GM18858 (cell line): Measurements from ENCODE around the gene ARL5B.

Experiments
- ATAC-seq: cut with Tn5 transposase; IDR thresholded peaks from one replicate; pipeline ENCODE4 v1.9.1; 2021; ENCODE audit not compliant: unreplicated experiment

Gene ARL5B

GRCh38 chr10:18699849-18700840 lies 40.9 kb downstream of the ARL5B start:
- ATAC-seq = no peak

GRCh38 chr10:18703521-18703920 lies 44.3 kb downstream of the ARL5B start:
- ATAC-seq = no peak

- ATAC-seq = no peak
Measured at GRCh38 chr10:18710201-18710653, 51.0 kb downstream of the ARL5B start.

- ATAC-seq = no peak
Measured at GRCh38 chr10:18713077-18713476, 53.8 kb downstream of the ARL5B start.

GRCh38 chr10:18718991-18719390 lies 59.8 kb downstream of the ARL5B start:
- ATAC-seq = no peak

- no peak for ATAC-seq
Measured at GRCh38 chr10:18719811-18720210, 60.6 kb downstream of the ARL5B start.

- no peak for ATAC-seq
Measured at GRCh38 chr10:18721067-18721466, 61.8 kb downstream of the ARL5B start.

GRCh38 chr10:18723801-18724200 lies 64.6 kb downstream of the ARL5B start:
- ATAC-seq = no peak
